Left colon (tissue), 2 donors: ENCODE results near the gene FUBP3. TPM values are rescaled to one million over a fixed set of nuclear protein-coding genes. Genes with fewer than 3 reads are reported as not detected.

Experiments
- microRNA-seq, 2 donors: library from miRNA; unstranded; fragments of <30 nt; microRNA quantifications; one replicate each; pipeline versions ENCODE4 v1.1.0 to v1.2.0, GENCODE V29; 2020
- total RNA-seq, 2 donors: library from RNA; stranded (reverse); fragmentation: NEBNext Ultra II Directional; extraction: Animal tissue kit (Norgen Biotek cat#: 25700); gene quantifications; one replicate each; pipeline ENCODE4 v1.2.1, GENCODE V29; 2021
- donor health status: DM: no; HTN: no; CAD: no.
- donor health status: DM: yes; HTN: yes; CAD: no.

FUBP3 gene
- total RNA-seq, 2 donors from 2014 or later, result 43.8 to 48.3 TPM

Small RNA genes within 50 kb of the gene (microRNA-seq; reads per million reads assigned to microRNA genes)
- gene MIR6856, result 0 reads per million in 2 donors

Other genes with a start within 250 kb of the FUBP3 start
- 100 to 1,000 TPM; 264 to 515 TPM for gene ASS1, start 134.6 kb upstream of the FUBP3 start, total RNA-seq
- gene PRDM12, start 85.0 kb downstream of the FUBP3 start, total RNA-seq, result not detected
- gene EXOSC2, start 114.2 kb downstream of the FUBP3 start, total RNA-seq, result 10 to 100 TPM; 13.2 to 19.7 TPM